ES-I3 (cell line): ENCODE measurements around the gene TMIGD2.
"Not testable (repeated sequence)": the region's sequence is repeated elsewhere in the genome, so short reads cannot be mapped to it uniquely, and the experiment has no call there.

Experiments
- H3K36me3 ChIP-seq: 2 replicates; pipeline ENCODE4 v1.6.1; 2013; ENCODE audit warnings: mild to moderate bottlenecking, low read length, control low read depth, moderate library complexity; ENCODE audit not compliant: insufficient read depth
- H3K4me1 ChIP-seq: 2 replicates; pipeline ENCODE4 v1.6.1; 2013; ENCODE audit warnings: mild to moderate bottlenecking, control low read depth, low read length; ENCODE audit not compliant: insufficient read depth
- H3K9ac ChIP-seq: 2 replicates; pipeline ENCODE4 v1.6.1; 2013; ENCODE audit warnings: low read depth, mild to moderate bottlenecking, low read length, moderate library complexity
- H3K9me3 ChIP-seq: 2 replicates; pipeline ENCODE4 v1.6.1; 2013; ENCODE audit warnings: mild to moderate bottlenecking, low read length, moderate library complexity; ENCODE audit not compliant: control insufficient read depth, insufficient read depth

The TMIGD2 gene

DNA sequence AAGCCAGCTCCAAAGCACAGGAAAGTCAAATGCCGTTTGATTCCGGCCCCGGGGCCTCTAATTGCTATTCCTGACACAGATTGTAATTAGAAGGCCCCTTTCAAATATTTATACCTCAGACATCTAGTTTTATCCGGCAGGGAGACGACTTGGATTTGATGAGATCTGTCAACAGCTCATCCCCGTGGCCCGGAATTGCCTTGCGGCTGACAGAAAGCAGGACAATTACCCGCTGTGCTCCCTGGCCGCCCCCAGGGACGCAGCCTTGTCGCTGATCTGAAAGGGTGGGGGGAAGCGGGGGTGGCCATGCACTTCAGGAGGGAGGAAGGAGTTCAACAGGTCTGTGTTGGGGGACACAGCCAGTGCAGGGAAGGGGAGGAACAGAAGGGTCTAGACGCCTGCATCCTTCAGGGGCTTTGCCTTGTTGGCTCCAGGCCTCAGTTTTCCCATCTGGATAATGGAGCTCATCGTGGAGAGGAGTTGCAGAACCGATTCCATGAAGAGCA, 24.9 kb downstream of the TMIGD2 start:
- no peaks in the 10 kb centered on the region for H3K9me3 ChIP-seq
- H3K36me3 ChIP-seq, result no peaks in the 10 kb centered on the region
- H3K4me1 ChIP-seq, result no peaks in the 10 kb centered on the region
- no peak overlapping the region for H3K9ac ChIP-seq

GRCh38 chr19:4274321-4274686, 27.9 kb downstream of the TMIGD2 start:
- not testable (repeated sequence) for H3K9me3 ChIP-seq, H3K36me3 ChIP-seq, H3K9ac ChIP-seq, H3K4me1 ChIP-seq

DNA sequence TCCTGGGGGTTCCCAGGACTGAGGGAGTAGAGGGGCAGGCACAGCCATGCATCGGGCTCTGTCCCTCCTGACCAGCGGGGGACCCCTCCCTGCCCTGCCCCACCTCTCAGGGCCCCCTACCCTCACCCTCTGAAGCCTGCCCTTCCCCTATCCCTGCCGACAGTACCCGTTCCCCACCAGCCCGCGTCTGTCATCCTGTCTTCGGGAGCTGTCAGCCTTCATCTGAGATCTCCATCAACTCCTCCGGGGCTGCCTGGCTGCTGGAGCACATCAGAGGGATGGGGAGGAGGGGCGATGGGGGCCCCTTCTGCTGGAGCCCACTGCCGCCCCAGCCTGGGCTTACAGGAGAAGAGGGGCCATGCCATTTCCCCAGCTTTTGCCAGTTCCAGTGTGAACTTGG, 29.3 kb downstream of the TMIGD2 start:
- H3K9ac ChIP-seq, result no peak overlapping the region
- H3K9me3 ChIP-seq, result no peaks in the 10 kb centered on the region
- no peaks in the 10 kb centered on the region for H3K4me1 ChIP-seq
- no peaks in the 10 kb centered on the region for H3K36me3 ChIP-seq

DNA sequence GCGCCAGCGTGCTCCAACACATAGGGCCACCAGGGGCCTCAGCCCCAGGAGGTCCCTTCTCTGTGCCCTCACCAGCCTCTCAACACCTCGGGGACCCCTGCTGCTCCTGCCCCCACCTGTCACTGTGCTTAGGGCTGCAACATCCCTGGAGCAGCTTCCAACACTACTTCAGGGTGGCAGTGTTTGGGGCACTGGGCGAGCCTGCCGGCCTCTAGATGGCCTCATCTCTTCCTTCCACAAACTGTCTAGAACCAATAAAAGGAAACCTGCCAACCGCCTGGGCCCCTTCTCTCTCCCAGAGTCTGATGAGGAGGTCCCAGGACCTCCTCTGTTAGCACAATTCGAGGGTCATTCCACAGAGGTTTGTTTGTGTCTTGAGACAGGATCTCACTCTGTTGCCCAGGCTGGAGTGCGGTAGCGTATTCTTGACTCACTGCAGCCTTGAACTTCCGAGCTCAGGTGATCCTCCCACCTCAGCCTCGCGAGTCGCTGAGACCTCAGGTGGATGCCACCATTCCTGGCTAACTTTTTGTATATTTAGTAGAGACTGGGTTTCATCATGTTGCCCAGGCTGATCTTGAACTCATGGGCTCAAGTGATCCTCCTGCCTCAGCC, 33.3 kb downstream of the TMIGD2 start:
- H3K4me1 ChIP-seq, result no peaks in the 10 kb centered on the region
- no peaks in the 10 kb centered on the region for H3K36me3 ChIP-seq
- H3K9ac ChIP-seq, result no peak overlapping the region
- no peaks in the 10 kb centered on the region for H3K9me3 ChIP-seq

GRCh38 chr19:4267901-4268815, 34.0 kb downstream of the TMIGD2 start:
- H3K4me1 ChIP-seq, result no peaks in the 10 kb centered on the region
- no peak overlapping the region for H3K9ac ChIP-seq
- H3K36me3 ChIP-seq, result no peaks in the 10 kb centered on the region
- H3K9me3 ChIP-seq, result no peaks in the 10 kb centered on the region

- Histone ChIP-seq H3K4me1 (no peaks in the 10 kb centered on the region), H3K9me3 (no peaks in the 10 kb centered on the region), H3K9ac (no peak overlapping the region), H3K36me3 (no peaks in the 10 kb centered on the region; the same call in 1 of the 2 replicates)
Measured at GRCh38 chr19:4267101-4267900, 34.9 kb downstream of the TMIGD2 start.

DNA sequence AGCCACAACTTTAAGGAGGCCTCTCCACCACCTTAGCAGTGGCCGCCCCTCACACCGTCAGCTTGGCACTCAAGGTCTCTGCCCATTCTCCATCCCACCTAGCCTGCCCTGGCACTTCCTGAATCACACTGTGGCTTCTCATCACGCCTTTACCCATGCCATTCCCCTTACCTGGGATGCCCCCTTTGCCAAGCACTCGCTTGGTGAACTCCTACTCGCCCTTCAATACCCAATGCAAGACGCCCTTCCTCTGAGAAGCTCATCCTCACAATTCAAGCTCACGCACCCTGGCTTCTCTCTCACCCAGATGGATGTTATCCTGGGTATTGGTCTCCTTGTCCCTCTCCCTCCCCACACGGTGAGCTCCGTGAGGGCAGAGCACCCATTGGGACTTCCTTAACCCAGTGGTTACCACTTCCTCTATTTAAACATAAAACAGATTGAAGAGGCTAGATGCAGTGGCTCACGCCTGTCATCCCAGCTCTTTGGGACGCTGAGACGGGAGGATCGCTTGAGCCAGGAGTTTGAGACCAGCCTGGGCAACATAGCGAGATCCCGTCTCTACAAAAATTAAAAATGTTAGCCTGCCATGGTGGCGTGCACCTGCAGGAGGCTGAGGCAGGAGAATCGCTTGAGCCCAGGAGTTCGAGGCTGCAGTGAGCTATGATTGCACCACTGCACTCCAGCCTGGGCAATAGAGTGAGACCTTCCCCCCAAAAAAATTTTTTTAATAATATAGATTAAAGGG, 35.8 kb downstream of the TMIGD2 start:
- no peaks in the 10 kb centered on the region; the same call in 1 of the 2 replicates for H3K36me3 ChIP-seq

DNA sequence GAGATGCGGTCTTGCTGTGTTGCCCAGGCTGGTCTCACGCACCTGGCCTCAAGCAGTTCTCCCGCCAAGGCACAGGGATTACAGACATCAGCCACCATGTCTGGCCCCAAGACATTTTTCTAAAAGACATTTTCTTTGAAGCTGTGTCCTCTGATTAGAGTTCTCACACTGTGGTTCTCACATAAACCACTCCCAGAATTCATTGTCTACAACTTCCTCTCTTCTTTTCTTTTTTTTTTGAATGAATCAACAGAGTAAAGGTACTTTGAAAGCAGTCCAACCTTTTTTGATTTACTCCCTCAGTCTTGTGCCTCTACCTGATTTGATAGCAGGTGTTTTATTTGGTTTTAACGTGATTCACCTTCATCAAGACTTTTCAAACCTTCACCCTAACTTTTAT, 37.4 kb downstream of the TMIGD2 start:
- Histone ChIP-seq H3K9ac (no peak overlapping the region), H3K36me3 (peaks cover 1% of the 10 kb centered on the region; the same call in 1 of the 2 replicates), H3K9me3 (no peaks in the 10 kb centered on the region), H3K4me1 (no peaks in the 10 kb centered on the region)

More for the DNA sequence above, 35.8 kb downstream of the TMIGD2 start:
- Histone ChIP-seq H3K9ac (no peak overlapping the region), H3K9me3 (no peaks in the 10 kb centered on the region), H3K4me1 (no peaks in the 10 kb centered on the region)

DNA sequence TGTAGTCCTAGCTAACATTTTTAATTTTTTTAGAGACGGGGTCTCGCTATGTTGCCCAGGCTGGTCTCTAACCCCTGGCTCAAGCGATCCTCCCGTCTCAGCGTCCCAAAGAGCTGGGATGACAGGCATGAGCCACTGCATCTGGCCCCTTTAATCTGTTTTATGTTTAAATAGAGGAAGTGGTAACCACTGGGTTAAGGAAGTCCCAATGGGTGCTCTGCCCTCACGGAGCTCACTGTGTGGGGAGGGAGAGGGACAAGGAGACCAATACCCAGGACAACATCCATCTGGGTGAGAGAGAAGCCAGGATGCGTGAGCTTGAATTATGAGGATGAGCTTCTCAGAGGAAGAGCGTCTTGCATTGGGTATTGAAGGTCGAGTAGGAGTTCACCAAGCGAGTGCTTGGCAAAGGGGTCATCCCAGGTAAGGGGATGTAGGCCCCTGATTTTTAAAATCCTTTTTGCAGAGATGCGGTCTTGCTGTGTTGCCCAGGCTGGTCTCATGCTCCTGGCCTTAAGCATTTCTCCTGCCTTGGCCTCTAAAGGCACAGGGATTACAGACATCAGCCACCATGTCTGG, 41.5 kb downstream of the TMIGD2 start:
- Histone ChIP-seq H3K9me3 (peaks cover 6% of the 10 kb centered on the region; the same call in 1 of the 2 replicates), H3K4me1 (no peaks in the 10 kb centered on the region), H3K36me3 (peaks cover 15% of the 10 kb centered on the region; the same call in 1 of the 2 replicates), H3K9ac (no peak overlapping the region)

- H3K9ac ChIP-seq, result no peak overlapping the region
- H3K9me3 ChIP-seq, result peaks cover 6% of the 10 kb centered on the region; the same call in 1 of the 2 replicates
- H3K36me3 ChIP-seq, result peaks cover 16% of the 10 kb centered on the region; the same call in 1 of the 2 replicates
- no peaks in the 10 kb centered on the region for H3K4me1 ChIP-seq
Measured at GRCh38 chr19:4258181-4258580, 44.0 kb downstream of the TMIGD2 start.

GRCh38 chr19:4257025-4257424, 45.2 kb downstream of the TMIGD2 start:
- peaks cover 21% of the 10 kb centered on the region; the same call in 1 of the 2 replicates for H3K36me3 ChIP-seq

DNA sequence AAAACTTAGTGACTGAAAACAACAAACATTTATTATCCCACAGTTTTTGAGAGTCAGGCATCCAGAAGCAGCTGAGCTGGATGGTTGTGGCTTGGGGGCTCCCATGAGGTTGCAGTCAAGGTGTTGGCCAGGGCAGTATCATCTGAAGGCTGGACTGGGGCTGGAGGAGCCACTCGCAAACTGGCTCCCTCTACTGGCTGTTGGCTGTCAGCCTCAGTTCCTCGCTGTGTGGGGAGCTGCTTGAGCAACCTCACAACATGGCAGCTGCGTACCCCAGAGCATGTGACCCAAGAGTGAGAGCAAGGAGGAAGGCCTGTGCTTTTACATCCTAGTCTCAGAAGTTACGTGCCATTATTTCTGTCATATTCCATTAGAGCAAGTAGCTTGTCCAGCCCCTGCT, 45.6 kb downstream of the TMIGD2 start:
- peaks cover 6% of the 10 kb centered on the region; the same call in 1 of the 2 replicates for H3K9me3 ChIP-seq
- no peaks in the 10 kb centered on the region for H3K4me1 ChIP-seq
- no peak overlapping the region for H3K9ac ChIP-seq
- H3K36me3 ChIP-seq, result peaks cover 21% of the 10 kb centered on the region; the same call in 1 of the 2 replicates

More at GRCh38 chr19:4257025-4257424, 45.2 kb downstream of the TMIGD2 start:
- Histone ChIP-seq H3K9ac (no peak overlapping the region), H3K9me3 (peaks cover 6% of the 10 kb centered on the region; the same call in 1 of the 2 replicates), H3K4me1 (no peaks in the 10 kb centered on the region)
